Activated B cell treated with CpG ODN at 0.5 μM for 24 hours (primary cell): Measurements from ENCODE around the gene IFNGR2. TPM values are rescaled to one million over a fixed set of nuclear protein-coding genes. Genes with fewer than 3 reads are reported as not detected.
"Not testable (repeated sequence)": the region's sequence is repeated elsewhere in the genome, so short reads cannot be mapped to it uniquely, and the experiment has no call there.

Experiments used
- ATAC-seq: fragments of 200-7000 bp; cut with Tn5 transposase; one replicate; pipeline ENCODE4 v1.10.0; 2021; ENCODE audit warnings: low read depth, mild to moderate bottlenecking, moderate library complexity
- CTCF ChIA-PET: fragments of 350-600 bp; sonication (Branson Sonifier 250); formaldehyde crosslinking; loops from one replicate; lab custom pipeline; 2021; ENCODE audit warnings: antibody characterized with exemption; lab: Charles Lee
- POLR2A ChIA-PET: fragments of 350-600 bp; sonication (Branson Sonifier 250); formaldehyde crosslinking; loops from one replicate; lab custom pipeline; 2021; ENCODE audit warnings: antibody characterized with exemption; lab: Charles Lee
- DNase-seq: peaks from one replicate; pipeline ENCODE4 v3.0.0; 2022
- H3K27ac Mint-ChIP-seq: one replicate; pipeline ENCODE4 v1.8.0; 2020; ENCODE audit warnings: mixed read lengths
- H3K27me3 Mint-ChIP-seq: one replicate; pipeline ENCODE4 v1.8.0; 2021; ENCODE audit warnings: mixed read lengths
- H3K36me3 Mint-ChIP-seq: one replicate; pipeline ENCODE4 v1.8.0; 2021; ENCODE audit warnings: low read depth, mixed read lengths
- H3K4me1 Mint-ChIP-seq: one replicate; pipeline ENCODE4 v1.8.0; 2021; ENCODE audit warnings: mixed read lengths
- H3K4me3 Mint-ChIP-seq: one replicate; pipeline ENCODE4 v1.8.0; 2020; ENCODE audit warnings: mild to moderate bottlenecking, mixed read lengths
- H3K9me3 Mint-ChIP-seq: one replicate; pipeline ENCODE4 v1.8.0; 2020; ENCODE audit warnings: mixed read lengths
- CTCF ChIP-seq: fragments of 200-600 bp; IDR thresholded peaks from one replicate; pipeline ENCODE4 v1.8.0; 2022; ENCODE audit warnings: antibody characterized with exemption, mild to moderate bottlenecking
- intact Hi-C: fragments of 100-400 bp; cut with micrococcal nuclease; formaldehyde crosslinking; loops from one replicate; pipeline ENCODE4 v1.15.1; 2024
- total RNA-seq: library from RNA; stranded (reverse); gene quantifications from 2 replicates; pipeline ENCODE4 v1.2.3, GENCODE V29; 2022

The IFNGR2 gene
- total RNA-seq, 1 donor from 2014 or later = 71.1 TPM

DNA sequence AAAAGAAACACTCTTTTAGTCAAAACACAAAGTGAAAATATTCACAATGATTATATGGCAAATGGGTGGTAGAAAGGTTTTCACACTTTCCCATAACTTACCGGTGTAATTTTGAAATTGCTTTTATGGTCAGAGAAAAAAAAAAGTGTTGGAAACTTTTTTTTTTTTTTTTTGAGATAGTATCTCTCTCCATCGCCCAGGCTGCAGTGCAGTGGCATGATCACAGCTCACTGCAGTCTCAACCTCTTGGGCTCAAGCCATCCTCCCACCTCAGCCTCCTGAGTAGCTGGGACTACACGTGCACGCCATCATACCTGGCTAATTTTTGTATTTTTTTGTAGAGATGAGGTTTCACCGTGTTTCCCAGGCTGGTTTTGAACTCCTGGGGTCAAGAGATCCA, 3.3 kb downstream of the IFNGR2 start:
- Mint-ChIP-seq H3K27me3 (no peaks in the 10 kb centered on the region), H3K9me3 (no peaks in the 10 kb centered on the region), H3K36me3 (peaks cover 52% of the 10 kb centered on the region), H3K27ac (peak overlapping the region; percentile 94), H3K4me3 (peak overlapping the region; percentile 95), H3K4me1 (peaks cover 78% of the 10 kb centered on the region)
- CTCF ChIA-PET = interaction anchor here (0.6 to 4.1 kb wide), 4 partner anchors 16 to 207 kb away, joined by 3 to 38 read pairs (median 3); no protein-coding TSS in a partner anchor
- DNase-seq (no peak), ATAC-seq (no peak)
- intact Hi-C loops = no loop called here
- POLR2A ChIA-PET = interaction anchor here (0.6 to 6.5 kb wide), 8 partner anchors 10 to 81 kb away, joined by 3 to 93 read pairs (median 5); partner anchors contain the start of gene IFNAR1
- no peak for TF ChIP-seq CTCF

GRCh38 chr21:33411949-33412430, 8.8 kb downstream of the IFNGR2 start:
- peaks cover 78% of the 10 kb centered on the region for H3K36me3 Mint-ChIP-seq
- peaks cover 68% of the 10 kb centered on the region for H3K4me1 Mint-ChIP-seq

DNA sequence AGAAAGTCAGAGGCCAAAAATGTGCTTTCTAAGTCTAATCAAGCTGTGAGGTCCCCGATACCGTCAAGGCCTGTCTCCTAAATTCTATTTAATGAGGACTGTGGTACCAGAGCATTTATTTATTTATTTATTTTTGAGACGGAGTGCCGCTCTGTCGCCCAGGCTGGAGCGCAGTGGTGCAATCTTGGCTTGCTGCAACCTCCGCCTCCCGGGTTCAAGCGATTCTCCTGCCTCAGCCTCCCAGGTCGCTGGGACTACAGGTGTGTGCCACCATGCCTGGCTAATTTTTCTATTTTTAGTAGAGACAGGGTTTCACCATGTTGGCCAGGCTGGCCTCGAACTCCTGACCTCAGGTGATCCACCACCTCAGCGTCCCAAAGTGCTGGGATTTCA, 9.2 kb downstream of the IFNGR2 start:
- CTCF ChIA-PET = interaction anchor here (1.4 to 4.4 kb wide), 4 partner anchors 8 to 215 kb away, joined by 3 to 22 read pairs (median 6); no protein-coding TSS in a partner anchor
- H3K9me3 Mint-ChIP-seq, ATAC-seq, DNase-seq, H3K4me3 Mint-ChIP-seq, H3K27me3 Mint-ChIP-seq: not testable (repeated sequence)
- Mint-ChIP-seq H3K4me1 (peaks cover 63% of the 10 kb centered on the region), H3K36me3 (peaks cover 78% of the 10 kb centered on the region), H3K27ac (peak overlapping the region; percentile 86)
- intact Hi-C loops = loop anchor here (2.0 kb wide), 1 partner anchor 52 kb away; no protein-coding TSS in a partner anchor
- POLR2A ChIA-PET = interaction anchor here (0.5 to 2.0 kb wide), 8 partner anchors 8 to 88 kb away, joined by 3 to 9 read pairs (median 4); partner anchors contain the start of genes IFNAR1 and TMEM50B

More at GRCh38 chr21:33411949-33412430, 8.8 kb downstream of the IFNGR2 start:
- Mint-ChIP-seq H3K27me3 (no peaks in the 10 kb centered on the region), H3K27ac (peak overlapping the region; percentile 79), H3K4me3 (no peak overlapping the region), H3K9me3 (no peaks in the 10 kb centered on the region)
- intact Hi-C loops = loop anchor here (2.0 kb wide), 1 partner anchor 51 kb away; no protein-coding TSS in a partner anchor
- no peak for DNase-seq
- TF ChIP-seq CTCF = no peak
- ChIA-PET CTCF (interaction anchor here (2.6 to 4.4 kb wide), 2 partner anchors 33 to 51 kb away, joined by 9 to 22 read pairs; no protein-coding TSS in a partner anchor), POLR2A (interaction anchor here (0.5 to 2.0 kb wide), 2 partner anchors 23 to 32 kb away, joined by 5 to 6 read pairs; no protein-coding TSS in a partner anchor)
- no peak for ATAC-seq

DNA sequence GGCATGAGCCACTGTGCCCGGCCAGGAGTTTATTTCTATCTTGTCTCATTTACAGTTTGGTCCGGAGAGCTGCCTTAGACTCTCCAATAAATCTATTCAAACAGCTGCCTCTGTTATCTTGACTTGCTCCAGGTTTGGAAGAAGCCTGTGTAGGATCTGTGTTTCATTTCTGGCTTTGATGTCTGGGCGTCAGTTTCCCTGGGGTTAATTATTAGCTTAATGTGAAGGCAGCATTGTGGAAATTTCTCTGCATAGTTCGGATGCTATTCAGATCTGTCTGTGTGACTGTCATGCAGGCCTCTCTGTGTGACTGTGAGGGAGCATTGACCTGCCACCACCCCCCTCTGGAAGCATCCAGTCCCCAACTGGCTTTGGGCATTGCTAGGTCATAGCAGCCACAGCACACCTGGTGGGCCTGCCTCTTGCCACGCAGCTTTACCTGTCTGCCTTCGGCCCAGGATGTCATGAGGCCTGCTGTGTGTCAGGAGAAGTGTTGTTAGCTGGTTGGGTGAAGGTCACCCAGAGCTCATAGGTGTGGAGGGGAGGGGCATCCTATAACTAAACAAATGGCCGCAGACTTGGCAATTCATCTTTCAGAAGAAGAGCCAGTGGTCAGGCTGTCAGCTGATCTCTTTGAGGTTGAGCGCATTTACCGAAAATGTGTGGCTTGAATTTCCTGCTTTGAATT, 9.8 kb downstream of the IFNGR2 start:
- POLR2A ChIA-PET = interaction anchor here (0.5 to 2.0 kb wide), 9 partner anchors 8 to 144 kb away, joined by 3 to 11 read pairs (median 4); partner anchors contain the start of genes IFNAR1 and TMEM50B
- Mint-ChIP-seq H3K36me3 (peaks cover 80% of the 10 kb centered on the region), H3K27me3 (no peaks in the 10 kb centered on the region), H3K9me3 (no peaks in the 10 kb centered on the region), H3K4me1 (peaks cover 60% of the 10 kb centered on the region), H3K27ac (peak overlapping the region; percentile 86), H3K4me3 (peak overlapping the region; percentile 50)
- DNase-seq (no peak), ATAC-seq (peak; percentile 49)
- intact Hi-C loops = loop anchor here (1.0 to 2.0 kb wide), 2 partner anchors 8 to 52 kb away; no protein-coding TSS in a partner anchor
- TF ChIP-seq CTCF = no peak
- CTCF ChIA-PET = interaction anchor here (0.8 to 4.4 kb wide), 5 partner anchors 9 to 216 kb away, joined by 3 to 22 read pairs (median 4); no protein-coding TSS in a partner anchor

DNA sequence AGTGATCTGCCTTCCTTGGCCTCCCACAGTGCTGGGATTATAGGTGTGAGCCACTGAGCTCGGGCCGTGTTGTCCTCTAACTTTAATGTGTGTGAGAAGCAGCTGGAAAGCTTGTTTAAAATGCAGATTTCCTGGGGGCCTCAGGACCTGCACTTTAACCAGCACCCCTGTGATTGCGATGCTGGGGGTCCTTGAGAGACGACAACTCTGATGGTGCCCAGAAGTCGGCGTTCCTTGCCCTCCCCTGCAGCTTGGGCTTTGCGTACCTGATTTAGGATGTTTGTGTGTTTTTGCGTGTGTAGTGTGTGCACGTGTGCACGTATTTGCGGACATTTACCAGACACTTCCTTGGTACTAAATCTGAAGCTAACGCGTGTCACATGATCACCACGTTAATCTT, 10.9 kb downstream of the IFNGR2 start:
- ATAC-seq (no peak), DNase-seq (no peak)
- Mint-ChIP-seq H3K27ac (peak overlapping the region; percentile 86), H3K4me3 (no peak overlapping the region), H3K9me3 (no peaks in the 10 kb centered on the region), H3K4me1 (peaks cover 49% of the 10 kb centered on the region), H3K36me3 (peaks cover 80% of the 10 kb centered on the region), H3K27me3 (no peaks in the 10 kb centered on the region)
- TF ChIP-seq CTCF = no peak
- intact Hi-C loops = no loop called here
- ChIA-PET CTCF (interaction anchor here (1.1 to 4.4 kb wide), 5 partner anchors 18 to 217 kb away, joined by 3 to 22 read pairs (median 4); no protein-coding TSS in a partner anchor), POLR2A (interaction anchor here (1.4 to 1.9 kb wide), 3 partner anchors 10 to 52 kb away, joined by 4 to 9 read pairs (median 5); no protein-coding TSS in a partner anchor)
